K562 (cell line): Measurements from ENCODE around the gene TVP23A. TPM values are rescaled to one million over a fixed set of nuclear protein-coding genes. Genes with fewer than 3 reads are reported as not detected.

Experiments
- ATAC-seq: fragments of 200-7000 bp; cut with Tn5 transposase; 3 replicates; pipeline ENCODE4 v1.9.1; 2020; ENCODE audit warnings: moderate library complexity
- BruUV-seq: library from RNA; stranded (reverse); fragments of 400-500 nt; replicated peaks from 2 replicates; lab custom pipeline; 2021; lab: Mats Ljungman, UMichigan
- CTCF ChIA-PET: fragments of 300-600 bp; formaldehyde crosslinking; extraction: SDS; loops from one replicate; lab custom pipeline; 2021; ENCODE audit warnings: low intra/inter-chr PET ratio; lab: Yijun Ruan, JAX
- POLR2A ChIA-PET: fragments of 300-600, 350-650 bp; sonication (Branson Sonifier 250); formaldehyde crosslinking; extraction: SDS; loops from one replicate; lab custom pipeline; 2021; ENCODE audit warnings: antibody characterized with exemption, inconsistent platforms; lab: Yijun Ruan, JAX
- DNase-seq, 4 experiments: peaks; one replicate each; pipeline versions ENCODE4 v3.0.0 to v3.0.0-alpha.2; 2011 to 2018; ENCODE audit warnings: low spot score in 3 of 4, mixed read lengths in 3 of 4; ENCODE audit errors: extremely low read depth in 1 of 4
- FAIRE-seq: peaks from 2 replicates; lab custom pipeline; 2011; peaks lifted over from hg19 to GRCh38; lab: Jason Lieb, UNC
- H2AFZ ChIP-seq: 2 replicates; pipeline ENCODE4 v1.6.0; 2011; ENCODE audit warnings: low read depth, low read length, control low read depth, inconsistent platforms
- H3K27ac ChIP-seq: fragments of 200-600 bp; 3 replicates; pipeline ENCODE4 v1.8.0; 2011; ENCODE audit warnings: low read depth, mild to moderate bottlenecking, control low read depth, inconsistent platforms, low read length, moderate library complexity, mixed read lengths; ENCODE audit errors: extremely low read depth
- H3K27me3 ChIP-seq, 2 experiments: fragments of 300-600 bp in 1 of 2; 2 replicates in 1 of 2; 3 replicates in 1 of 2; pipeline versions ENCODE4 v1.6.0 to v1.8.0; 2011; ENCODE audit warnings: inconsistent platforms in 2 of 2, low read length in 2 of 2, mild to moderate bottlenecking in 1 of 2, mixed read lengths in 1 of 2, moderate library complexity in 1 of 2; ENCODE audit not compliant: control insufficient read depth in 2 of 2, insufficient read depth in 2 of 2
- H3K36me3 ChIP-seq: fragments of 300-600 bp; 3 replicates; pipeline ENCODE4 v1.8.0; 2011; ENCODE audit warnings: mild to moderate bottlenecking, low read length, inconsistent platforms; ENCODE audit not compliant: control insufficient read depth, insufficient read depth
- H3K4me1 ChIP-seq, 2 experiments: fragments of 200-600 bp in 1 of 2; replicated peaks in 1 of 2; 2 replicates in 1 of 2; 3 replicates in 1 of 2; pipeline versions ENCODE4 v1.5.1 to v1.8.0; 2011; ENCODE audit warnings: inconsistent platforms in 2 of 2, low read length in 2 of 2, mild to moderate bottlenecking in 1 of 2, mixed read lengths in 1 of 2, moderate library complexity in 1 of 2; ENCODE audit not compliant: control insufficient read depth in 2 of 2, insufficient read depth in 2 of 2
- H3K4me2 ChIP-seq: 2 replicates; pipeline ENCODE4 v1.6.1; 2011; ENCODE audit warnings: low read length, control low read depth, inconsistent platforms, mixed read lengths; ENCODE audit not compliant: insufficient read depth
- H3K4me3 ChIP-seq: fragments of 200-600 bp; sonication (generic), shearing (Covaris generic); 2 replicates; pipeline ENCODE4 v1.5.1; 2016; ENCODE audit warnings: control low read depth, inconsistent platforms
- H3K79me2 ChIP-seq: fragments of 200-600 bp; 3 replicates; pipeline ENCODE4 v1.8.0; 2011; ENCODE audit warnings: low read length, inconsistent platforms; ENCODE audit not compliant: control insufficient read depth, insufficient read depth
- H3K9ac ChIP-seq, 2 experiments: 2 replicates each; pipeline versions ENCODE4 v1.6.0 to v1.6.1; 2011; ENCODE audit warnings: low read depth in 2 of 2, low read length in 2 of 2, control low read depth in 1 of 2, inconsistent platforms in 1 of 2, mild to moderate bottlenecking in 1 of 2, mixed read lengths in 1 of 2; ENCODE audit not compliant: insufficient read depth in 1 of 2
- H3K9me1 ChIP-seq: one replicate; pipeline ENCODE4 v1.6.0; 2011; ENCODE audit warnings: inconsistent platforms, mild to moderate bottlenecking, low read length, moderate library complexity; ENCODE audit not compliant: control insufficient read depth, insufficient read depth
- H3K9me3 ChIP-seq: replicated peaks from 2 replicates; pipeline ENCODE4 v1.5.1; 2011; ENCODE audit warnings: low read depth, low read length, inconsistent platforms; ENCODE audit not compliant: control insufficient read depth, insufficient read depth
- H4K20me1 ChIP-seq: replicated peaks from 2 replicates; pipeline ENCODE4 v1.6.1; 2011; ENCODE audit warnings: low read length, inconsistent platforms, mixed read lengths; ENCODE audit not compliant: control insufficient read depth, insufficient read depth
- E2F6 ChIP-seq, 2 experiments: IDR thresholded peaks; 2 replicates each; pipeline ENCODE4 v1.6.1; 2011; ENCODE audit warnings: borderline replicate concordance in 1 of 2, control low read depth in 1 of 2, low read depth in 1 of 2, low read length in 1 of 2, mild to moderate bottlenecking in 1 of 2, mixed read lengths in 1 of 2, moderate library complexity in 1 of 2; ENCODE audit not compliant: insufficient read depth in 1 of 2, insufficient read length in 1 of 2, poor library complexity in 1 of 2, severe bottlenecking in 1 of 2; ENCODE audit errors: extremely low read depth in 1 of 2
- ETV1 ChIP-seq: fragments of 450-650 bp; conservative IDR thresholded peaks from 2 replicates; pipeline ENCODE4 v1.6.1; 2016; ENCODE audit warnings: missing genetic modification characterization, control low read depth, low read depth, missing compliant biosample characterization
- FOXM1 ChIP-seq, 2 experiments: fragments of 450-650 bp in 1 of 2; sonication (generic) in 1 of 2; formaldehyde crosslinking in 1 of 2; IDR thresholded peaks; 2 replicates each; pipeline versions ENCODE4 v1.6.1 to v1.9.0; 2017 to 2022; ENCODE audit warnings: low read depth in 2 of 2, mild to moderate bottlenecking in 2 of 2, missing genetic modification reagents in 1 of 2, moderate library complexity in 1 of 2
- KLF6 ChIP-seq: fragments of 250-450 bp; sonication (Bioruptor Pico); IDR thresholded peaks from 2 replicates; pipeline ENCODE4 v1.4.0; 2020; ENCODE audit warnings: mild to moderate bottlenecking, moderate library complexity, borderline replicate concordance
- OTX1 ChIP-seq: fragments of 450-650 bp; formaldehyde crosslinking; IDR thresholded peaks from 2 replicates; pipeline ENCODE4 v1.4.0; 2022; ENCODE audit warnings: mild to moderate bottlenecking
- SFPQ ChIP-seq: fragments of 200-400 bp; formaldehyde crosslinking; IDR thresholded peaks from 2 replicates; pipeline ENCODE4 v1.6.1; 2017; ENCODE audit warnings: mild to moderate bottlenecking, low read depth, low read length, moderate library complexity
- SMARCA4 ChIP-seq: fragments of 450-650 bp; IDR thresholded peaks from 2 replicates; pipeline ENCODE4 v1.6.1; 2016
- ZNF184 ChIP-seq: sonication (generic); formaldehyde crosslinking; IDR thresholded peaks from 2 replicates; pipeline ENCODE4 v1.5.0; 2020; ENCODE audit warnings: missing genetic modification reagents
- ZNF644 ChIP-seq: fragments of 200-800 bp; sonication (Bioruptor generic); IDR thresholded peaks from 2 replicates; pipeline ENCODE4 v1.6.1; 2016; ENCODE audit warnings: low read depth, missing genetic modification characterization, missing compliant biosample characterization
- ZNF699 ChIP-seq: fragments of 250-450 bp; sonication (Bioruptor Pico); IDR thresholded peaks from 2 replicates; pipeline ENCODE4 v1.8.0; 2021; ENCODE audit warnings: mild to moderate bottlenecking, moderate library complexity; ENCODE audit not compliant: insufficient replicate concordance
- WGBS: fragments of 100-300 bp; shearing (Covaris generic); methylation state at CpG from one replicate; pipeline ENCODE4 v1.1.6; 2016; ENCODE audit warnings: low coverage, mixed read lengths; ENCODE audit not compliant: insufficient coverage; ENCODE audit errors: missing lambda C conversion rate; 5-methylcytosine and 5-hydroxymethylcytosine counted together
- in situ Hi-C: fragments of 300-500 bp; cut with MboI; formaldehyde crosslinking; loops from 4 replicates; pipeline ENCODE4 v1.15.0; 2018; ENCODE audit warnings: inconsistent platforms, mixed read lengths
- intact Hi-C: fragments of 100-400 bp; cut with micrococcal nuclease; formaldehyde crosslinking; loops from 2 replicates; pipeline ENCODE4 v1.14.2; 2022
- polyA plus RNA-seq, 8 experiments: library from polyadenylated mRNA; depleted of rRNA in 4 of 8; stranded (reverse) in 5 of 8; unstranded in 3 of 8; fragments of >200 nt; fragmentation: Nextera tagmentation in 2 of 8; fragmentation: Illumina TruSeq in 1 of 8; extraction: Ambion mirVana in 2 of 8; extraction: Trizol in 1 of 8; gene quantifications; 2 replicates each; pipeline versions ENCODE4 v1.2.1 to v1.2.3, GENCODE V29; 2011 to 2014; ENCODE audit warnings: inconsistent platforms in 1 of 8, missing spikeins in 1 of 8
- total RNA-seq, 7 experiments: library from RNA; depleted of rRNA in 6 of 7; stranded (reverse); fragments of >200 nt in 6 of 7; fragmentation: Illumina TruSeq in 2 of 7; extraction: Trizol in 2 of 7; gene quantifications; 2 replicates each; pipeline versions ENCODE4 v1.2.1 to v1.2.3, GENCODE V29; 2011 to 2021; ENCODE audit warnings: low replicate concordance in 1 of 7

TVP23A gene
- total and polyA plus RNA-seq, 9 of the 15 experiments (the other 6 are each of a cell fraction or from before 2014, with no cell fraction given), result 0.04 to 0.77 (median 0.10) TPM; not detected in 3

- FAIRE-seq, result no peak
- Histone ChIP-seq H3K9me3 (no peaks in the 10 kb centered on the region), H3K9me1 (no peaks in the 10 kb centered on the region), H2AFZ (no peak overlapping the region), H3K27me3 (no peaks in the 10 kb centered on the region), H4K20me1 (no peaks in the 10 kb centered on the region), H3K9ac (no peak overlapping the region), H3K4me1 (peaks cover 0 to 3% of the 10 kb centered on the region in 2 experiments; a peak in 1 of 5 replicates), H3K36me3 (peaks cover 50% of the 10 kb centered on the region; the same call in 1 of the 3 replicates), H3K79me2 (no peaks in the 10 kb centered on the region), H3K4me3 (no peak overlapping the region), H3K4me2 (no peak overlapping the region), H3K27ac (no peak overlapping the region)
- CTCF ChIA-PET, result no interaction called here
- ATAC-seq, result no peak
- no peak for TF ChIP-seq FOXM1 (IDR thresholded peaks at IDR 0.05; ENCODE audit: low read depth)
- TF ChIP-seq FOXM1 (CRISPR knock-in tag; IDR thresholded peaks at IDR 0.05; ENCODE audit: low read depth), result no peak
- no peak for TF ChIP-seq KLF6 (CRISPR knock-in tag)
- TF ChIP-seq SMARCA4, result no peak
- BruUV-seq, result no TSS peak
- POLR2A ChIA-PET, result interaction anchor here (0.8 to 1.2 kb wide), 2 partner anchors 8 to 22 kb away, joined by 3 to 8 read pairs; partner anchors contain the start of gene NUBP1
- no peak for DNase-seq
- in situ Hi-C loops, result no loop called here
- intact Hi-C loops, result no loop called here
- WGBS, result 93% methylated on average over 4 of the region's 4 CpGs
These were observed 52.8 kb downstream of the TVP23A start for GRCh38 chr16:10765772-10766171.

- ChIA-PET POLR2A (no interaction called here), CTCF (no interaction called here)
- peaks cover 71% of the 10 kb centered on the region; the same call in 2 of the 3 replicates for H3K36me3 ChIP-seq
- H3K27ac ChIP-seq, result no peak overlapping the region
- H4K20me1 ChIP-seq, result no peaks in the 10 kb centered on the region
- no peak overlapping the region for H3K4me3 ChIP-seq
- H3K27me3 ChIP-seq, result no peaks in the 10 kb centered on the region
- 91% methylated on average over 7 of the region's 7 CpGs for WGBS
- no peak for DNase-seq
- in situ Hi-C loops, result no loop called here
- FAIRE-seq, result no peak
- H3K9me1 ChIP-seq, result no peaks in the 10 kb centered on the region
- no peaks in the 10 kb centered on the region for H3K79me2 ChIP-seq
- no peak overlapping the region for H3K9ac ChIP-seq
- intact Hi-C loops, result no loop called here
- BruUV-seq, result no TSS peak
- no peak for ATAC-seq
- H3K9me3 ChIP-seq, result no peaks in the 10 kb centered on the region
- no peak overlapping the region for H2AFZ ChIP-seq
- peaks cover 0 to 3% of the 10 kb centered on the region in 2 experiments; a peak in 1 of 5 replicates for H3K4me1 ChIP-seq
- H3K4me2 ChIP-seq, result no peak overlapping the region
- TF ChIP-seq OTX1 (no peak), ETV1 (tag) (no peak), E2F6 (IDR thresholded peaks at IDR 0.05; ENCODE audit: borderline replicate concordance in 1 of 2, extremely low read depth in 1 of 2, insufficient read depth in 1 of 2, insufficient read length in 1 of 2, low read depth in 1 of 2, low read length in 1 of 2, poor library complexity in 1 of 2, severe bottlenecking in 1 of 2) (no peak), ZNF644 (tag) (no peak), SFPQ (no peak), ZNF699 (no peak), ZNF184 (CRISPR knock-in tag) (no peak)
These were observed 55.1 kb downstream of the TVP23A start for GRCh38 chr16:10763456-10763855.
